Measurements from ENCODE around the gene CFAP65.

The CFAP65 gene

DNA sequence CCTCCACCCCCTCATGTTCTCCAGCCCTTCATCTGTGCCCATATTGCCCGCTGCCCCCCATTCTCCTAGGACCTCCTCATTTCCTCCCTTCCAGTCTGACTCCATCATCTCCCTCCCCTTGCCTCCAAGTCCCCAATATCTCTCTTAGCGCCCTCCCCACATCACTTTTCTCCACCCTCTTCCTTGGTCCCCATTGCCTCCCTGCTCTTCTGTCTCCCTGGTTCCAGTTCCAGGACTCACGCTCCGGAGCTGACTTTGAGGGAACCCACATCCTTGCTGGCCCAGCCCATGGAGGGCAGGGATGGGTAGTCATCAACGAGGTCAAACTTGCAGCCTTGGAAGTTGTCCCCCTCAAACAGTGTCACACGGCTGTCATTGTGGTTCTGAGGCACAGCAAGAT is 50.7 kb downstream of the CFAP65 start:
- DNase-seq, result no peak

DNA sequence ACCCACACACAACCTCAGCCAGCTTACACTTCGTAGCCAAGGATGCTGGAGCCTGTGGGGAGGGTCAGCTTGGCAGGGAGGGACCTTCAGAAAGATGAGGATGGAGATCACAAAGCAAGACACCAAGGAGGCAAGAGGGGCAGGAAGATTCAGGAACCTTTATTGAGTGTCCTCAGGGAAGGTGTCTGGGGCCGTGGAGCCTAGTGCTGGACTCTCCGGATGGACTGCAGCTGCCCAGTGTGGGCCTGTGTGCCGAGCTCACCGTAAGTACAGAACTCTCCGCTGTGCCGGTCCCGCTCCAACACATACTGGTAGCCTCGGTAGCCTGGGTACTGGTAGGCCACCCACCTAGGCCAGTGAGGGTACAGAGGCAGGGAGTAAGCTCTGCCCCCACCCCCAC is 51.3 kb downstream of the CFAP65 start:
- no peak for DNase-seq

DNA sequence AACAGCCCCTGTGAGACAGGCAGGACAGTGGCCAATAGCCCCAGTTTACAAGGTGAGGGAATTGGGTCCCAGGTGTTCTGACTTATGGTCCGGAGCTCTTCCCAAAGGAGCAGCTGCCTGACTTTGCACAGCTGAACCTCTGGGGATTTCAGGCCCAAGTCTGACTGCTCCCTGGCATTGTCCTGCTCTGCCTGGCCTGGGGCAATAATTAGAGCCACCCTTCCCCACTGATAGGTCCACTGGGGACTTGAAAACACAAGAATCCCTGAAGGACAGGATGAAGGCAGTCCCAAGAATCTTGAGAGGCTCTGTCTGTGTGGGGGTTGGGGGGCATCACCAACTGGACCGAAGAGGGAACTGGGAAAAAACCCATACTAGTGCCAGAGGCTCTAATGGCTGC is 52.7 kb downstream of the CFAP65 start:
- DNase-seq, result no peak

GRCh38 chr2:218988164-218988563 is 53.2 kb downstream of the CFAP65 start:
- DNase-seq, result no peak

DNA sequence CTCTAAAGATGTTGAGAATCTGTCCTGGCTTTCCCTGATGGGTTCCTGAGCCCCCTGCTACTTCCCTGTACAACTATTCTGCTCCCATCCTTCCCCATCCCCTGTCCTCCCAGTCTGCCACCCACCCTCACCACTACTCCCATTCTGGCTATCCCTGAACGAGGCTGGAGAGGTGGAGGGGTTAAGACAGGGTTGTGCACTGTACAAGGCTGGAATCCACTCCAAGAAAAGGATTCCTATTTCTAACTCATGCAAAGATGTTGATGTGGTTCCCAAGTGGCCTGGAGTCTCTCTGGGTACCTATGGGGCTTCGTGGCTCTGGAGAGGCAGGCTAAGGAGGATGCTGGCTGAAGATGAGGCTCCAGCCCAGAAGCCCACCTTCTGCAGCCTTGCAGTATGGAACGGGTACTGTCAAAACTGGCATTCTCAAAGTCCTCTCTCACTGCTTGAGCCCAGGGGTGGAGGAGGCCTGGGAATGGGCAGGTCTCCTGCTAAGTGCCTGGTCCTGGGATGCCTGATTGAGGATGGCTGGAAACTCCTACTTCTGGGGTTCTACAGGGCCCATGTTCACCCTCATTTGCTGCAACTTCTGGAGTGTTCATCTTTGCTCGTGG is 55.1 kb downstream of the CFAP65 start:
- no peak for DNase-seq

DNA sequence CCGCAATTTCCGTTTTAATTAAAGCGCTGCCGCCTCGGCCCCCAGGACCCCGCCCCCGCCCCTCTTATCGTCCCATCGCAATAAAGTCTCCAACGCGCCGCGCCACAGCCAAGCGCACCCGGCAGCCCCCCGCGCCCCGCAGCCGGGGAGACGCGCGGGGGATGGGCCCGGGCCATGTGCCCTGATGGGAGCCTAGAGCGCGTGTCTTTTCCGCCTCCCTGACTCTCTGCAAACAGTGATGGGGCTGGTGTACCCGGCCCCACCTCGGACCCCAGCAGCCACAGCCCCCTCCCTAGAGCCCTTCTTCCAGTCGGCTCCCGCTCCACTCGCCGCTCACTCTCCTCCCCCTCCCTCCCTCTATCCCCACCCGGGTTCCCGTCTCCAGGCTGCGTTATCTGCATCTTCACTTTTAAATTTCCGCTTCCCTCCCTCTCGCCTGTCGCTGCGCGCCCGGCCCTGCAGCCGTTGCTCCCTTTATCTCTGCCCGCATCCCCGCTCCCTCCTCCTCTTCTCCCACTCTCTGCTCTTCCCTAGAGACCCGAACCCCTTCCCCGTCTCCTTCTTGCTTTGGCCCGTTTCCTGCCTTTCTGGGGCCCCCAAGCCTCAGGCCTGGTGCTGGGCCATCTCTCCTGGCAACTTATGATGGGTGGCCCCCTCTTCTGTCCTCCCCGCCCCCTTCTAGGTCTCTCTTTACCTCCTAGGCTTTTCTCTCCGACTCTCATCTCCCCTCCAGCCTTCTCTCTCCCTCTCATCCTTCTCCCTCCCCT is 55.8 kb downstream of the CFAP65 start:
- DNase-seq, result no peak

- DNase-seq, result no peak
Measured at GRCh38 chr2:218985021-218985324, 56.3 kb downstream of the CFAP65 start, which contains the start of gene FEV. Gene FEV (minus strand): TSS chr2:218985184. CDS start chr2:218985075, 109 bp downstream.

- no peak for DNase-seq
Measured at GRCh38 chr2:218984239-218985020, 56.9 kb downstream of the CFAP65 start.

DNA sequence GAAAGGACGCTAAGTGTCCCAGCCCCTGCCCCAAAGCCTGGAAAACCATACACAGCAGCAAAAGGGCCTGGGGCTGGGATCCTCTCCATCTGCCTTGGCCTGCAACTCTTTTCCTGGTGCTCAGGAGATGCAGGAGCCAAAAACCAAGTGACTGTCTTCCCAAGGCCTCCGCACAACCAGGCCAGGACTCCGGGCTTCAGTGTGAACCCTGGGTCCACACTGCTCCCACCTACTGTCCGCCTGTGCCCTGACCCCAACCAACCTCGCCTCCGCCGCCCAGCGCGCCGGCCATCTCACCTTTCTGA is 57.4 kb downstream of the CFAP65 start:
- DNase-seq, result no peak

DNA sequence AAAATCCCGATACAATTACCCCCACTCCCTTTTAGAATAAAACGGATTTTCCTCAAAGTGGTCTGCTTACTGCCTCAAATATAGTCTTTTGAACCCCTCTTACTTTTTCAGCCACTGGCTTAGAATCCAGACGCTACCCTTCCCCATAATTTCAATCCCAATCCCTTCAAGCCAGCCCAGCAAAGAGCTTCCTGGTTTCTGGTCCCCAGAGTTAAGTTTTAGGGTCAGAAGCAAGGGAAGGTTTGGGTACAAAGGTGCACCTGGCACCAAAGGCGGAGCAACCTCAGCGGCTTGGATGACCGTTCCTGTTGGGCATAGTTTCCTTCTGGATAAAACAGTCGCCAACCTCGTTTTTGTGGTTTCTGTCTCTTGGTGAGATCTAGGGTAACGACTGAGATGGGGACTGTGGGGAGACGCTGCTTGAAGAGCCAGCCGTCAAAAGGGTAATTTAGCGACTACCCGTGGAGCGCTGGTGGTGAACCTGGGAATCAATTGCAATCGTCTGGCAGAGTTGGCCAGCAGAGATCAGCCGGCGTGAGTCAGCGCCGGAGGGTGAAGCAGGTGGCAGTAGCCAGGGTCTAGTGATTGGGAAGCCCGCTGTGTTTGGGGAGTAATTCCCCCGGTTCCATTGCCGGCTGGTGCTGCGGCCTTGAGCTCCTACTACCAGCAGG is 57.9 kb downstream of the CFAP65 start:
- no peak for DNase-seq

DNA sequence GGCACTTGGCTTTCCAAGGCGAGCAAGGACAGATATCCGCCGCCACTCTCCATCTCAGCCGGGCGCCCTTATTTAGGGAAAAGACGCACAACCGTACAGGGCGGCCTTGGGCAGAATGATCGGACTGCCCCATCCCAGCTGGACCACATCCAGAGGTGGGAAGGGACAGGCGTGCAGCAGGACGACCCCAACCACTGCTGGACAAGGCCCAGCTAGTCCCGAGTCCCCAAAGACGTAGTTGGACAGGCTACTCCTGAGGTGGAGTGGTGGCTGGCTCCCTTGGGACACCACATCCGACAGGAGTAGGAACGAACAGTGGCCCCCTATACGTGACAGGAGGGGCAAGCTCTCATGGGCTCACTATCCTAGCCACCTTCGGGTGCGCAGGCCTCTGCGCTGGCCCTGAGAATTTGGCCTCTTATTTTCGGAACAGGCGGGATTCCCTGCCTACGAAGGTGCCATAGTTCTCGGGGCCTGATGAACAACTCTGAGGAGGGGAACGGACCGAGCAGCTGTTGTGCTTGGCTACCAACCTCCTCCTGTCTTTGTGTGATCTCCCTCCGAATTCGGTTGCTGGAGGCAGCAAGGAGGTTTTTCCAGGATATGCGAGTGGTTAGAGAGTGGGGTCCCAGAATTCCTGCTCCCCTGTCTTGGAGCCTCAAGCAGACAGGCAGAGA is 58.6 kb downstream of the CFAP65 start:
- DNase-seq, result no peak

GRCh38 chr2:218981881-218982585 is 59.3 kb downstream of the CFAP65 start:
- DNase-seq, result peak in 1 of 2 donors; percentile 32

DNA sequence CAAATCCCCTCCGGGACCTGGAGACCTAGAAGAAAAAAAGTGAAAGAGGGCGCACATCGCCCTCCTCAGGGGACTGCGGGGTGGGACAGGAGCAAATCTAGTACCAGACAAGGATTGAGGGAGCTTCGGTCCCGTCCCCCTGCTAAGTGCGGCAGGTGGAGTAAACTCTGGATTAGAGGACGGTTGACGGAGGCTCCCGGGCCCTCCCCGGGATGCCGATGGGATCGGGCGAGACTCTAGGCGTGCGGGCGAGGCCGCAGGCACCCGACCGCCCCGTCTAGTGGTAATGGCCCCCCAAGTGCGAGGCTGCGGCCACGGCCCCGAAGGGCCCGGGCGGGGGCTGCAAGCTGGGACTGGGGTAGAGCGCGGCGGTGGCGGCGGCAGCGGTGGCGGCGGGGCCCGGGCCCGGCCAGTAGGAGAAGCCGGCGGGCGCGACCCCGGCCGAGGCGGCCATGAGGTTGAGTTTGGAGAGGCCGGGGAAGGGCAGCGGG is 59.9 kb downstream of the CFAP65 start:
- no peak for DNase-seq

GRCh38 chr2:218980735-218981389 is 60.5 kb downstream of the CFAP65 start:
- DNase-seq, result no peak

DNA sequence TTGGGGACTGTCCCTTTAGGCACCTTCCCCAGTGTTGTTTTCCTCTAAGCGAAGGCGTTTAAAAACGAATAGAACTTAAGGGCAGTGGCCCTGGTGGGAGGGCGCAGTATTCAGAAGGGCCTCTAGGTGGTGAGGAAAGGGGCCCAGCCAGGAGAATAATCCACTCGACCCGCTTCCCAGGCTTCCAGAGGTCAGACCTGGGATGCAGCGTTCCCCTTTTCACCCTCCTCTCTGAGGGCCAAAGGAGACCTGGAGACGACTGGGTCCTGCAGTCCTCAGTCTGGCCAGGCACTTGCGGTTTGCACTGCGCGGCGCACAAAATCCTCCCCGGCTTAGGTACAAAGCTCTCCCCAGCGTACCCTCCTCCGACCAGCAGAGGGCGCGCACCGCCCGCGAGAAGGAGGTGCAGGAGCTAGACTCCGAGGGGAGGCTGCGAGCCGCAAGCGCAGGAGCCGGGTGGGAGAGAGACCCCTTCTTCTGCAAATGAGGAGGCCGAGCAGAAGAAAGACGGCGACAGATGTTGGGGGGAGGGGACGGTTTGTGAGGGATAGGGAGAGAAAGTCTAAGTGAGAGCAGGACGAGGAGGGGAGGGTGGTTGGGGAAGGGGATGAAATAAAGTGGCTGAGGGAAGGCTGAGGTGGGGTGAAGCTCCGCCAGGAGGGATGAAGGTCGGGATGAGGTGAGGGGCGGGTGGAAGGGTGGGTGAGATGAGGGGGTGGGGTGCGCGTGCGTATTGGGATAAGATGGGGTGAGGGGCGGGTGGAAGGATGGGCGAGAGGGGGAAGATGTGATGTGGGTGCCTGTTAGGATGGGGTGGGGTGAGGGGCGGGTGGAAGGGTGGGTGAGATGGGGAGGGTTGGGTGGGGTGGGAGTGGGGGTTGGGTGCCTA is 61.2 kb downstream of the CFAP65 start:
- DNase-seq, result peak; percentile 75 to 86

DNA sequence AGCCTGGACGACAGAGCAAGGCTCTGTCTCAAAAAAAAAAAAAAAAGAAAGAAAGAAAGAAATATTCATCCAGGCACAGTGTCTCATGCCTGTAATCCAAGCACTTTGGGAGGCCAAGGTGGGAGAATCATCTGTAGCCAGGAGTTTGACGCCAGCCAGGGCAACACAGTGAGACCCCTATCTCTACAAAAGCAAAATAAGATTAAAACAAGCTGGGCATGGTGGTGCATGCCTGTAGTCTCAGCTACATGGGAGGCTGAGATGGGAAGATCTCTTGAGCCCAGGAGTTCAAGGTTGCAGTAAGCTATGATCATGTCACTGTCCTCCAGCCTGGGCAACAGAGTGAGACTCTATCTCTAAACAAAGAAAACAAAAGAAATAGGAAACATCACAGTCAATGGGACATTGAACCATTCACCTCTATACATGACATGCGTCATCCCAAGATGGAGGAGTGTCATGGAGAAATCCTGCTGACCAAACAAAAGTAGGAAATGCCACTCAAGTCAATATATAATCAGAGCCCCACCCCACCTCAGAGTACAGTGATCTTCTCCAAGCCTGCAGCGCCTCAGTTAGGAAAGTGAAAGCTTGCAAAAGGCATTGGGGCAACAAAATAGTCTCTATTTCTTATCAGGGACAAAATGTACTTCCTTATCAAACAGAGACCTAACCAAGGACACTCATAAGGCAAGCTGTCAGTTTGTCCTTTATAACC is 66.1 kb downstream of the CFAP65 start:
- no peak for DNase-seq

GRCh38 chr2:218970894-218971293 is 70.4 kb downstream of the CFAP65 start:
- no peak for DNase-seq

DNA sequence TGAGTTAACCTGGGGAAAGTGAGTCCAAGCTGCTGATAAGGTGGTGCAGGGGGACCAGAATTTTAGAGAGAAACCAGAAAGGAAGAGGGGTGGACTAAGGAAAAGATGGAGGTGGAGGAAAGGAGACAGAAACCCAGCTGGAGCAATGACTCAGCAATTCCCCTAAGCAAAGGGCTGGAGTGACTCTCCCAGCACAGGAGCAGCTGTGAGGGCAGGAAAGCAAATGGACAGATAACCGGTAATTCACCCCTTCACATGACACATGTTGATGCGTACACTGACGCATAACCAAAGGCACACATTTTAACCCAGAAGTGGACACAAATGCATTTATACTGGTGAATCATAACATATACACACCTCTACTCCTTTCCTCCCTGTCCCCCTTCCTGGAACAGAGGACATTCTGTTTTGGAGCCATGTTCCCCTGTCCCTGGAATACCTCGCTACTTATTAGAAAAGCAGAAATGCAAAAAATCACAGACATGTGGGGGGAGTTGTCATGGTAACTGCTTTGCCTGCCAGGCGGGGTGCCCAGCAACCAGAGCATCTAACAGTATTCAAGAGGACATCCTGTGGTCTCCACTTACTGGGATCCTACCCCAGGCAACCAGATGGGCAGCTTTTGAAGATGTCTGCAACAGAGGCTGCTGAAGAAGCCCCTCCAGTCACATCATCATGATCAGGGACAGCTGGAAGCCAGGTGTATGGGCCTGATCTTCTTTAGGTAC is 77.1 kb downstream of the CFAP65 start:
- DNase-seq, result no peak

GRCh38 chr2:218963601-218964000 is 77.7 kb downstream of the CFAP65 start:
- DNase-seq, result no peak
